Prostate gland (tissue), 2 donors: ENCODE measurements around the gene C6orf132.

Experiments
- CTCF ChIP-seq, 4 experiments: fragments of 200-600 bp in 2 of 4; fragments of 450-650 bp in 2 of 4; sonication (generic) in 2 of 4; IDR thresholded peaks; 1 replicate in 3 of 4; 2 replicates in 1 of 4; pipeline ENCODE4 v1.5.1; 2016 to 2019; ENCODE audit warnings: antibody characterized with exemption in 4 of 4, mild to moderate bottlenecking in 2 of 4, moderate library complexity in 2 of 4
- POLR2A ChIP-seq: fragments of 450-650 bp; IDR thresholded peaks from one replicate; pipeline ENCODE4 v1.6.1; 2016; ENCODE audit warnings: antibody characterized with exemption, mild to moderate bottlenecking
- POLR2AphosphoS5 ChIP-seq: sonication (generic); formaldehyde crosslinking; IDR thresholded peaks from one replicate; pipeline ENCODE4 v1.6.1; 2017; ENCODE audit warnings: antibody characterized with exemption

GRCh38 chr6:42152024-42152423, 9.6 kb upstream of the C6orf132 start:
- no peak for TF ChIP-seq CTCF (IDR thresholded peaks at IDR 0.05)
- no peak for TF ChIP-seq POLR2AphosphoS5
- TF ChIP-seq POLR2A = no peak
